Endothelial cell of umbilical vein (primary cell): ENCODE data around the gene MAN1A2. TPM values are rescaled to one million over a fixed set of nuclear protein-coding genes. Genes with fewer than 3 reads are reported as not detected.

Experiments
- BruUV-seq: library from RNA; stranded (reverse); fragments of 400-500 nt; replicated peaks from 2 replicates; lab custom pipeline; 2021; lab: Mats Ljungman, UMichigan
- CTCF ChIA-PET: fragments of 300-600, 350-600 bp; sonication (Branson Sonifier 250); formaldehyde crosslinking; loops from one replicate; lab custom pipeline; 2021; ENCODE audit warnings: antibody characterized with exemption, inconsistent platforms; lab: Charles Lee
- POLR2A ChIA-PET: fragments of 300-600, 350-600 bp; sonication (Branson Sonifier 250); formaldehyde crosslinking; loops from one replicate; lab custom pipeline; 2021; ENCODE audit warnings: antibody characterized with exemption, inconsistent platforms; lab: Charles Lee
- DNase-seq: peaks from one replicate; pipeline ENCODE4 v3.0.0-alpha.2; 2011; ENCODE audit warnings: low read depth, low spot score
- FAIRE-seq: peaks from 2 replicates; lab custom pipeline; 2011; peaks lifted over from hg19 to GRCh38; lab: Jason Lieb, UNC
- H2AFZ ChIP-seq: 2 replicates; pipeline ENCODE4 v1.6.0; 2012; ENCODE audit warnings: low read depth, low read length, control low read depth, inconsistent platforms
- H3K27ac ChIP-seq: 2 replicates; pipeline ENCODE4 v1.5.1; 2011; ENCODE audit warnings: low read depth, mild to moderate bottlenecking, control low read depth, low read length, moderate library complexity; ENCODE audit not compliant: insufficient read depth
- H3K27me3 ChIP-seq, 2 experiments: 2 replicates each; pipeline versions ENCODE4 v1.6.0 to v1.6.1; 2011; ENCODE audit warnings: low read length in 2 of 2, mixed read lengths in 1 of 2; ENCODE audit not compliant: control insufficient read depth in 2 of 2, insufficient read depth in 2 of 2
- H3K36me3 ChIP-seq, 2 experiments: 2 replicates in 1 of 2; 3 replicates in 1 of 2; pipeline ENCODE4 v1.5.1; 2011; ENCODE audit warnings: low read length in 2 of 2, mild to moderate bottlenecking in 1 of 2, moderate library complexity in 1 of 2; ENCODE audit not compliant: control insufficient read depth in 2 of 2, insufficient read depth in 2 of 2; ENCODE audit errors: extremely low read depth in 1 of 2
- H3K4me1 ChIP-seq: 3 replicates; pipeline ENCODE4 v1.5.1; 2011; ENCODE audit warnings: mild to moderate bottlenecking, low read length; ENCODE audit not compliant: control insufficient read depth, insufficient read depth; ENCODE audit errors: extremely low read depth
- H3K4me2 ChIP-seq: 2 replicates; pipeline ENCODE4 v1.6.1; 2011; ENCODE audit warnings: low read length, control low read depth, mixed read lengths; ENCODE audit not compliant: insufficient read depth
- H3K4me3 ChIP-seq, 3 experiments: fragments of 200-600 bp in 1 of 3; sonication (generic), shearing (Covaris generic) in 1 of 3; replicated peaks in 1 of 3; 2 replicates each; pipeline ENCODE4 v1.5.1; 2011 to 2016; ENCODE audit warnings: control low read depth in 3 of 3, low read length in 3 of 3, mild to moderate bottlenecking in 2 of 3, inconsistent platforms in 1 of 3, low read depth in 1 of 3, moderate library complexity in 1 of 3; ENCODE audit not compliant: insufficient read depth in 1 of 3
- H3K79me2 ChIP-seq: 2 replicates; pipeline ENCODE4 v1.6.0; 2012; ENCODE audit warnings: low read length, inconsistent platforms; ENCODE audit not compliant: control insufficient read depth, insufficient read depth
- H3K9ac ChIP-seq: replicated peaks from 2 replicates; pipeline ENCODE3; 2011; ENCODE audit warnings: low read length, control low read depth; ENCODE audit not compliant: insufficient read depth; ENCODE audit errors: extremely low read depth
- H3K9me1 ChIP-seq: replicated peaks from 3 replicates; pipeline ENCODE4 v1.6.0; 2011; ENCODE audit warnings: mild to moderate bottlenecking, low read length; ENCODE audit not compliant: control insufficient read depth, insufficient read depth; ENCODE audit errors: extremely low read depth
- H3K9me3 ChIP-seq: replicated peaks from 2 replicates; pipeline ENCODE4 v1.5.1; 2012; ENCODE audit warnings: low read length, inconsistent platforms; ENCODE audit not compliant: control insufficient read depth, insufficient read depth
- H4K20me1 ChIP-seq: replicated peaks from 2 replicates; pipeline ENCODE3; 2011; ENCODE audit warnings: mild to moderate bottlenecking, low read length; ENCODE audit not compliant: control insufficient read depth, insufficient read depth; ENCODE audit errors: extremely low read depth
- EZH2 ChIP-seq: IDR thresholded peaks from 2 replicates; pipeline ENCODE4 v1.6.1; 2012; ENCODE audit warnings: borderline replicate concordance, low read depth, mild to moderate bottlenecking, moderate library complexity, low read length, inconsistent platforms; ENCODE audit not compliant: severe bottlenecking
- FOS ChIP-seq: IDR thresholded peaks from 2 replicates; pipeline ENCODE4 v1.6.1; 2011; ENCODE audit warnings: mild to moderate bottlenecking, low read length, moderate library complexity, borderline replicate concordance; ENCODE audit not compliant: insufficient read depth
- GATA2 ChIP-seq: IDR thresholded peaks from 2 replicates; pipeline ENCODE4 v1.7.0; 2011; ENCODE audit warnings: low read depth, mild to moderate bottlenecking, moderate library complexity, mixed read lengths, low read length; ENCODE audit not compliant: insufficient read length, insufficient read depth
- JUN ChIP-seq: IDR thresholded peaks from 2 replicates; pipeline ENCODE4 v1.6.1; 2011; ENCODE audit warnings: borderline replicate concordance, low read depth; ENCODE audit not compliant: insufficient read length, insufficient read depth
- MYC ChIP-seq: IDR thresholded peaks from one replicate; pipeline ENCODE4 v1.6.1; 2011; ENCODE audit warnings: mild to moderate bottlenecking, low read depth, low read length
- POLR2A ChIP-seq: IDR thresholded peaks from 2 replicates; pipeline ENCODE4 v1.6.1; 2012; ENCODE audit warnings: low read depth, mild to moderate bottlenecking, control low read depth, low read length
- POLR2AphosphoS5 ChIP-seq: IDR thresholded peaks from 2 replicates; pipeline ENCODE4 v1.6.1; 2012; ENCODE audit warnings: low read depth, mild to moderate bottlenecking, control low read depth, low read length, moderate library complexity; ENCODE audit not compliant: insufficient read depth
- dilution Hi-C: fragments of 300-500 bp; cut with MboI; formaldehyde crosslinking; loops from one replicate; pipeline ENCODE4 v1.15.0; 2019; ENCODE audit warnings: low sequenced_read_pairs; ENCODE audit not compliant: extremely low pct_ligation_motif_present
- intact Hi-C: fragments of 100-400 bp; cut with micrococcal nuclease; formaldehyde crosslinking; loops from one replicate; pipeline ENCODE4 v1.10.0; 2022
- polyA plus RNA-seq, 4 experiments: library from polyadenylated mRNA; depleted of rRNA in 3 of 4; stranded (reverse) in 3 of 4; unstranded in 1 of 4; fragments of >200 nt; gene quantifications; 2 replicates each; pipeline versions ENCODE4 v1.2.1 to v1.2.3, GENCODE V29; 2011 to 2012; ENCODE audit warnings: missing spikeins in 1 of 4
- total RNA-seq: library from RNA; stranded (reverse); gene quantifications from 2 replicates; pipeline ENCODE4 v1.2.3, GENCODE V29; 2021
- TF ChIP-seq, protein P1 (sequence below), 2 donors: IDR thresholded peaks; 1 replicate in 1 of 2; 2 replicates in 1 of 2; pipeline ENCODE4 v1.5.1; 2011; ENCODE audit warnings: low read length in 2 of 2, mild to moderate bottlenecking in 2 of 2, moderate library complexity in 2 of 2, control low read depth in 1 of 2, inconsistent platforms in 1 of 2, low read depth in 1 of 2; ENCODE audit not compliant: insufficient read depth in 1 of 2; ENCODE audit errors: extremely low read depth in 1 of 2
- TF ChIP-seq, protein P2 (sequence below): IDR thresholded peaks from 2 replicates; pipeline ENCODE4 v1.6.1; 2011; ENCODE audit not compliant: insufficient read depth, insufficient read length

Gene MAN1A2
- total and polyA plus RNA-seq, 2 donors (not counting 3 experiments of a cell fraction or from before 2014, with no cell fraction given): 13.5 to 36.2 TPM

DNA sequence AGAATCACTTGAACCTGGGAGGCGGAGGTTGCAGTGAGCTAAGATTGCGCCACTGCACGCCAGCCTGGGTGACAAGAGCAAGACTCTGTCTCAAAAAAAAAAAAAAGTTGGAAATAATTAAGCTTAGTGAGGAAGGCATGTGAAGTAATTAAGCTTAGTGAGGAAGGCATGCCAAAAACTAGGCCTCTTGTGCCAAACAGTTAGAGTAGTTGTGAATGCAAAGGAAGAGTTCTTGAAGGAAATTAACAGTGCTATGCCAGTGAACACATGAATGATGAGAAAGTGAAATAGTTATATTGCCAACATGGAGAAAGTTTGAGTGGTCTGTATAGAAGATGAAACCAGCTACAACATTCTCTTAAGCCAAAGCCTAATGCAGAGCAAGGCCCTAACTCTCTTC lies 85.0 kb downstream of the MAN1A2 start:
- FAIRE-seq (no peak), DNase-seq (no peak)
- Histone ChIP-seq H3K27me3 (no peaks in the 10 kb centered on the region), H3K9ac (no peak overlapping the region), H3K9me1 (no peaks in the 10 kb centered on the region), H2AFZ (no peak overlapping the region), H3K36me3 (no peaks in the 10 kb centered on the region), H3K4me2 (no peak overlapping the region), H4K20me1 (no peaks in the 10 kb centered on the region), H3K27ac (no peak overlapping the region), H3K4me3 (no peak overlapping the region), H3K79me2 (no peaks in the 10 kb centered on the region), H3K4me1 (no peaks in the 10 kb centered on the region), H3K9me3 (no peaks in the 10 kb centered on the region)
- dilution Hi-C loops: no loop called here
- TF ChIP-seq JUN: no peak
- no peak for TF ChIP-seq POLR2AphosphoS5
- TF ChIP-seq FOS: no peak
- TF ChIP-seq POLR2A: no peak
- TF ChIP-seq, protein P1, sequence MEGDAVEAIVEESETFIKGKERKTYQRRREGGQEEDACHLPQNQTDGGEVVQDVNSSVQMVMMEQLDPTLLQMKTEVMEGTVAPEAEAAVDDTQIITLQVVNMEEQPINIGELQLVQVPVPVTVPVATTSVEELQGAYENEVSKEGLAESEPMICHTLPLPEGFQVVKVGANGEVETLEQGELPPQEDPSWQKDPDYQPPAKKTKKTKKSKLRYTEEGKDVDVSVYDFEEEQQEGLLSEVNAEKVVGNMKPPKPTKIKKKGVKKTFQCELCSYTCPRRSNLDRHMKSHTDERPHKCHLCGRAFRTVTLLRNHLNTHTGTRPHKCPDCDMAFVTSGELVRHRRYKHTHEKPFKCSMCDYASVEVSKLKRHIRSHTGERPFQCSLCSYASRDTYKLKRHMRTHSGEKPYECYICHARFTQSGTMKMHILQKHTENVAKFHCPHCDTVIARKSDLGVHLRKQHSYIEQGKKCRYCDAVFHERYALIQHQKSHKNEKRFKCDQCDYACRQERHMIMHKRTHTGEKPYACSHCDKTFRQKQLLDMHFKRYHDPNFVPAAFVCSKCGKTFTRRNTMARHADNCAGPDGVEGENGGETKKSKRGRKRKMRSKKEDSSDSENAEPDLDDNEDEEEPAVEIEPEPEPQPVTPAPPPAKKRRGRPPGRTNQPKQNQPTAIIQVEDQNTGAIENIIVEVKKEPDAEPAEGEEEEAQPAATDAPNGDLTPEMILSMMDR (IDR thresholded peaks at IDR 0.05; ENCODE audit: extremely low read depth in 1 of 2, insufficient read depth in 1 of 2, low read depth in 1 of 2, low read length in 2 of 2): no peak
- TF ChIP-seq, protein P2, sequence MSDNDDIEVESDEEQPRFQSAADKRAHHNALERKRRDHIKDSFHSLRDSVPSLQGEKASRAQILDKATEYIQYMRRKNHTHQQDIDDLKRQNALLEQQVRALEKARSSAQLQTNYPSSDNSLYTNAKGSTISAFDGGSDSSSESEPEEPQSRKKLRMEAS: no peak
- no peak for TF ChIP-seq EZH2
- TF ChIP-seq MYC: no peak
- no peak for TF ChIP-seq GATA2
- intact Hi-C loops: loop anchor here (5.0 kb wide), 1 partner anchor 35 kb away; no protein-coding TSS in a partner anchor
- BruUV-seq: no TSS peak
- POLR2A ChIA-PET: no interaction called here
- CTCF ChIA-PET: interaction anchor here (0.7 kb wide), 1 partner anchor 9 kb away, joined by 3 read pairs; no protein-coding TSS in a partner anchor
